HG02623 (cell line): ENCODE results near the gene ANO2.

Experiments
- ATAC-seq: cut with Tn5 transposase; IDR thresholded peaks from one replicate; pipeline ENCODE4 v1.9.1; 2021; ENCODE audit warnings: moderate library complexity; ENCODE audit not compliant: unreplicated experiment

Gene ANO2

DNA sequence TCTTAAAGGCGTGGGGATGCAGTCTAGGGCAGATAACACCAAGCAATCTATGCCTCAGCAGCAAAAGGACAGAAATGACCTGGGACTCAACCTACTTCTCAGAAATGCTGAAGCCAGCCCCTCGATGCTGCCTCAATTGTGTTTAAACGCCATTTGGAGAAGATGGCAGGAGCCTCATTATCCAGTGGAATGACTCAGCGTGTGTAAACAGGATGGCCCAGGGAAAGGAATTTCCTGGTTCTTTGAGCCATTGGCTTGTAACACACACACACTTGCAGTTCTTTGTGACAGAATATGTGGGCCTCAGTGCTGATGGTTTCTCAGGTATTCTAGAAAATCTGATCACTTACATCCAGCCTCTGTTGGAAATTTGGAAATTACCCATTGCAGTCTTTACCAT is 358.9 kb downstream of the ANO2 start:
- no peak for ATAC-seq

DNA sequence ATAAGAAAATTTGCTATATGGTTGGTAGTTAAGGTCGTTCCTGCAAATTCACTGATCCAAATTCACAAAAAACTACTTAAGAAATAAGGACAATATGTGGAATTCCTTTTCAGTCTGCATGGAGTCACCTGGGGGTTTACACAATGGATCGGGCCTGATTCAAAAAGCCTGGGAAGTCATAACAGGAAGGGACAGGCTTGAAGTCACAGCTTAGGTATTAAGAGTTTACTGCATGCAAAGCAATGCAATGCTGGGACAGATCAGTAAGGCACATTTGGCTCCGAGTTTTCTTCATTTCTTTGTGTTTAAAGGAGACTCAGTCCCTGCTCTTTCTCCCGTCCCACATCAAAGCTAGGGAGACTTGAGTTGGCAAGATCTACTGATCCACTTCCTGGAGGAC is 359.9 kb downstream of the ANO2 start:
- ATAC-seq = no peak

DNA sequence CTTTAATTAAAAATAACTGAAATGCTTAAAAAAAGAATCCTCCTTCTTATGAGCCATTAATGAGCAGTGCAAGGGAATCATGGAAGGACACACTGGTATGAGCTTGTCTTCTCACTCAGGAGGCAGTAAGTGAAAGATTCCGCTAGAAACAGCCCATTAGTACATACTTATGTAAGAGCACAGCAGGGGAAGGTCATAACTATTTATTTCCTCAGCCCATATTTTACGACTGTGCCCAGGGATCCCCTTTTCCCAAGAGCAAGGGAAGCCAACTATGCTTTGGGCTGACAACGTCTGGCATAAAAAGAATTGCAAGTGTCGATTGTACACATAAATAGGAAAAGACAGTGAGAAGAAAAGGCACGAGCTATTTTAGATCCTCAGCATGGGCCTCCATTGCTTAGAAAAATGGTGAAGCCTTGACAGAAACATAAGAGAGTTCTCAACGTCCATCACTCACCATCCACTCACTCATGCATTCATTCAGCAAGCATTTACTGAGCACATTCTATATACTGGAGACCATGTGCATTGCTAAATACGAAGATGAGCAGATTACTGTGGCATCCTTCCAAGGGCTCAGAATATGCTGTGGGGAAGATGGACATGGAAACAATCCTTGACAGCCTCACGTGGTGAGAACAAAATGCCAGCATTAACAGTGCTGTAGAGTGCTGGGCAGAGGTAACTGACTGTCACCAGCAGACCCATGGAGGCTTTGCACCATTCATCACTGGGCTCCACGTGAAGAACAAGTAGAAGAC is 360.5 kb downstream of the ANO2 start:
- ATAC-seq = no peak

DNA sequence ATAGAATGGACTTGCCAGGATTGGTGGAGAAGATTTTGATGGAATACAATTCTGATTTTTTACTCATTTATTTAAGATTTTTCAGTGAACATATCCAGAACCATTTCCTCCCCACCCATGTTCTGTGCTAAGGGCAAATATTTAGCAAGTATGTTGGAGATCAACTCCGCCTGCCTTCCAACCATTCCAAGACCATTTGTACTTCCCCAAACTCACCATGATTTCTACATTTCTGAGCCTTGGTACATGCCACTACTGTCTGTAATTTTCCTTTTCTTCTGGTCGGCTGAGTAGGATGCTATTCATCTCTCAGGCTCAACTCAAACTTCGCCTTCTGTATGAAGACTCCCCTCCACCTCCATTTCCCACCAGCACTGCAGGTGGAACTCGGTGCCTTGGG is 362.5 kb downstream of the ANO2 start:
- no peak for ATAC-seq

DNA sequence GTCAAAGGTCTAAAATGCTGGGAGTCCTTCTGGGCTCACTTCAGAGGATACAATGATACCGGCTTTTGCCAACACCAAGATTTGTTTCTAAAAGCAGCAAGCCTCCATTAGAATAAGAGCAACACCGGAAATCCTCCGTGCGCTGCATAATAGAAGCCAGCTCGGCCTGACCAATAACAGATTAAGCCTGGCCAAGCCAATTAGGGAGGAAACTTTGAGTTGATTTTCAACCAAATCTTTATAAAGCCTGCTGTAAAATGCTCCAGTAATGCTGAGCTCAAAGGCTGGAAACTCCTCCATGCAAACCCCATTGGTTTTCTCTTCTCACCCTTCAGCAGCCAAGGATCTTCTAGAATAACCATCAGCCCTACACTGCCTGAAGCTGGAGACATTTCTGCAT is 363.0 kb downstream of the ANO2 start:
- no peak for ATAC-seq

DNA sequence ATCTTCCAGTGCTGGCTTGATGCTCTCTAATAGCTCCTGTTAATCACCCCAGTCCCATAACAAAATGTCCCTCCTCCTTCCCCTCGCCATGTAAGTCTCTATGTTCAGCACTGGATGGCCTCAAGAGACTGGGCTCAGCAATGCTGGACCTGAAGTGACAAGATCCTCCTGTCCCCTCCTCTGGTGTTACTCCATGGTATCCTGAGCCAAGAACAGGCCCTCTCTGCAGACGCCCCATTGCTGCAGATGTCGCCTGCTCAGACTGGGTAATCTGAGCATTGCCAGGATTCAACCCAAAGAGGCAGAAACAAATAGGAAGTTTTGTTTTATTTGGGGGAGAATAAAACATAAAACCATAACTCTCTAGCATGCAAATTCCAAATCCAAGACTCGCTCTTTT is 363.4 kb downstream of the ANO2 start:
- ATAC-seq = no peak

DNA sequence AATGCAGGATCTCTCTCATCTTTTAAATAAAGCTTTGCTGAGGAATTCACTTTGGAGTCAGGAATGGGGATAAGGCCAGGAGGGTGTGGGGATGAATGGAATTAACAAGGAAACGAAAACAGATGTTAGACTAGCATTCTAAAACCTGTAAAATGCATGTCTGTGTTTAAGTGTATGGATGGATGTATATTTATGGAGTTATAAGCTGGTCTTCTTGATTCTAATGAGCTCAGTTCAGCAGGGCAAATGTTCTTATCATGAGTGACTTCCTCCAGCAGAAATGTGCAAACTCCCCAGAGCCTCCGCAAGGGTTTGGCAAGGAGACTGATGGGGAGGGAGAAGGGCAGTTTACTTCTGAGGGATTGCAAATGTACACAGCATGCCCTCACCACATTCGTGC is 364.0 kb downstream of the ANO2 start:
- ATAC-seq = no peak

DNA sequence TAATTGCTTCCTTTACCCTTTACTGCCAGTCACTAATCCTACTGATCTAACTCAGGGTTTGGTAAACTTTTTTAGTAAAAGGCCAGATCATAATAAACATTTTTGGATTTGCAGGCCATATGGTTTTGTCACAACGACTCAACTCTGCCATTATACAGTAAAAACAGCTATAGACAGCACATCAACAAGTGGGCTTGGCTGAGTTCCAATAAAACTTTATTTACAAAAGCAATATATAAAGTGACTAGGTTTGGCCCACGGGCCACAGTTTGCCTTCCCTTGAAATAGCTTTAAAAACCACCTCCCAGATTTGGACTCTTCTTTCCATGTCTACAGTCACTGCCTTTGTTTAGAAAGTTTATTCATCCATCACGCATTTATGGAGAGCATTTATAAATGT is 366.3 kb downstream of the ANO2 start:
- ATAC-seq = no peak

DNA sequence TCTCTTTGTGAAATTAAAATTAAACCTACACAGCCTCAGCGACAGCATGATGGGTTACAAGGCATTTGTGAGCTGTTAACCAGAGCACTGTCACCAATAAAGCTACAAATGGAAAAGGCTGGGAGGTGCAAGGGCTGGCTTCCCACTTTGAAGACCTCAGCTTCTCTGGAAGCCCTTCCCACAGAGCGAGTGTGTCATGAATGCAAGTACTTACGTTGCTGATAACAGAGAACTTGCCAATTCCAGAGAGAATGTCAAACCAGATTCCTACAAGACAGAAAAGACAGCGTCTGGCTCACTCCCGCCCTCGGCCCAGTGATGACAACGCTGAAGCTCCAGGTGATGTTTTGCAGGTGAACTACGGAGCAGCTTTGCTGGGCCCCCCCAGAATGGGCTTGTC is 367.3 kb downstream of the ANO2 start:
- ATAC-seq = no peak

DNA sequence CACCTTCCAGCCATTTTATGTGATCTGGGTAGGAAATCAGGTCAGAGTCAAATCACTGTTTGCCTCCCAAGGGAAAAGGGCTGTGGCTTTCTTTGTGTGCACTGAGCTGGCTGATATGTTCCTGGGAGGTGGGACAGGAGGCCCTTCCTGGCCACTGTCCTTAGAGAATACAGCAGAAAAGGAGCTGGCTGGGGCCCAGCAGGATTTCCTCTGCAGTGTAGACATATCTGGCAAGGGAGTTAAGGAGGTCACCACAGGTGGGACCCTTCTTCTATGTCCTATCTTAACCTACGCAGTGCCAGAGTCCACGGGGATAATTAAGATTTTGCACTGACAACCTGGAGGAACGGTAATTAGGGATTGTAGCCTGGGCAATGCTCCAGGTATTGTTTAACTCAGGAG is 367.8 kb downstream of the ANO2 start:
- ATAC-seq = no peak

DNA sequence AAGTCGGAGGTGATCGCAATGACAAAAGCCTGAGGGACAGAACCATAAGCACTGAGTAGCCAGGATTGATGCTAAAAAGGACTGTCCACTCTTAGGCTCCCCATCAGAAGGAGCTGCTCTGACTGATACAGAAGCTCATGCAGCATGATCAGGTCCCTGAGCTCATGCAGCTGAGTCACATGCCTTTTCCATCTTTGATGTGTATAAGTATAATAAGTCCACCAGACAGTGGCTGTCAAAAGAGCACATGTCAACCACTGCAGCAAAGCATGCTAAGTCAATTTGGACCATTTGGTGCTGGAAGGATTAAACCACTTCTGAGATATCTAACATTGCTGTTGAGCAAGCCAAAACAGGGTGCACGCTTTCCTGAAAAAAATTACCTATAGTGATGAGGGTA is 369.1 kb downstream of the ANO2 start:
- ATAC-seq = no peak

DNA sequence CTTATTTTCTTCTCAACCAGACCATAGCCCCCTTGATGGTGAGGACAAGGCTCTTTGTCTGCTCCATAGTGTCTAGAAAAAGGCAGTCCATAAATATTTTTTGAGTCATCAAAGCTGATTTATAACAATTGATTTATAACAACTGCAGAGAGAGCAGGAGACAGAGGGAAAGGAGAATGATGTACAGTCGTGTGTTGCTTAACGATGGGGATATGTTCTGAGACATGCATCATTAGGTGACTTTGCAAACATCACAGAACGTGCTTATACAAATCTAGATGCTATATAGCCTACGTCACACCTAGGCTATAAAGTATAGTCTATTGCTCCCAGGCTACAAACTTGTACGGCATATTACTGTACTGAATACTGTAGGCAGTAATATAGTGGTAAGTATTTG is 369.8 kb downstream of the ANO2 start:
- no peak for ATAC-seq

DNA sequence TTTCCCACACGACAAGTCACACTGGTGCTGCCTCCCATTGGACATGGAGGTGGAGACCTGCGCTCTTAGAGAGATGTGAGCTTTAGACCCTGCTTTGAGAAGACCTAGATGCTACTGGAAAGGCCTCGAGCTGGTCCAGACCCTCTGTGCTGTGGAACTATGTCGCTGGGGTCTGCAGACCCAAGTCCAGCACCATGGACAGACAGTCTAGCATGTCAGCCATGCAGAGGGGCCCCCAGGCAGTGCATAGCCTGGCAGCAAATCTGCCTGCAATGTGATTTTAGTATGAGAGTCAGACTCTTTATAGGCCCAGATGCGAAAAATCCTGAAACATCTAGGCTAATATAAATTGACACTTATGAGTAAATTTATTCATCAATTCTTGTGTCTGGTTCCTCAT is 371.7 kb downstream of the ANO2 start:
- no peak for ATAC-seq

DNA sequence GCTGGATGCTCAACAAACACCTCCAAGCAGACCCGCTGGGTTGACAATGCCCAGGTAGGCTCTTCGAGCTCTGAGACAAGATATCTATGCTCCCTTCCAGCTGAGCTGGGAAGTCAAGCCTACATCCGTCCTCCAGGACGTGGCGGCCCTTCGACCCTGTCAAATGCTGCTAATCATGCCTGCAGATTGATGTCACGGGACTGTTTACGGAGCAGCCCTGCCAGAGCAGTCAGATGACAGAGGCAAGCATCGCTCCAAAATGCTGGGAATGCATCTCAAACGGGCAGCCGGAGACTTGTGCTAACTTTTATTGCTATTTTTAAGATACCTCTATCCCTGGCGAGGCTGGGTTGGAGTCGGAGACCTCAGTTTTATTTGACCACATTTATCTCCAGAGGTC is 373.9 kb downstream of the ANO2 start:
- ATAC-seq = no peak

DNA sequence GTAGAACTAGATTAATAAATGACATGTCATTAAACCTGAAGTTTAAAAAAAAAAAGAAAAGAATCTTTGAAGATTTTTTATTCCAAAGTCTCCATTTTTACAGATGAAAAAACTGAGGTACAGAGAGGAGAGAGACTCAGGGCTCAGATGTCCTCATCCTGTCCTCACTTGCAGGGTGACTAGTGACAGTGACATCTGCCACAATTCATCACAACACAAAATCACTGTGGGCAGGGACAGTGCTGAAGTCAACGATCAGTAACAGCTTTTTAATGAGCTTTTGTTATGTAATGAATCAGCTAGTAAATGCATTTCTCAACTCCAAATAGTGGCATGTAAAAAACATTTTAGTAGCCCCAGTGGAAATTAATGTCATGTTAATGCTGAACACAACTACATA is 374.6 kb downstream of the ANO2 start:
- no peak for ATAC-seq

DNA sequence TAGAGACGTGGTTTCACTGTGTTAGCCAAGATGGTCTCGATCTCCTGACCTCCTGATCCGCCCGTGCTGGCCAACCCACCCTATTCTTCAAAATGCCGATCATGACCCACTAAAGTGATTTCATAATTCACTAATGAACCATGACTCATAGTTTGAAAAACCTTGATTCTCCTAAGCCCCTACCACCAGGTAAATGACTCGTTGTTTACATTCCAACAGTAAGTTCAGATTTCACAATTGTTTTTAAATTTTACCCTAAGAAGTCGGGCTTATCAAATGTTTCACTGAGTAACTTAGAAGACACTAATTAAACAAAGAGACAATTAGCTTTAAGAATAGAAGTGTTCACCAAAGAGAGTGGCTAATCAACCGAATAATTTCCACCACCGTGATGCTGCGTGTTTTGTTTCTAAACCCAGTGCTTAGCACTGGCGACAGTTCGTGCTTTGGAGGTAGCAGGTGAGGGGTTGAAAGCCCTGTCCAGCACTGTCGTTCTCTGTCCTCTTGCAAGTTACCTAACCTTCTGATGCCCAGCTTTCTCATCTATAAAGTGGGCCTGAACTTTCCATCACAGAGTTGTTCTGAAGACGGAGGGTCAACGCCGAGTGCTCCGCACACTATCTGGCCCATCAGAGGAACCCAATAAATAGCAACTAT is 376.6 kb downstream of the ANO2 start:
- no peak for ATAC-seq

DNA sequence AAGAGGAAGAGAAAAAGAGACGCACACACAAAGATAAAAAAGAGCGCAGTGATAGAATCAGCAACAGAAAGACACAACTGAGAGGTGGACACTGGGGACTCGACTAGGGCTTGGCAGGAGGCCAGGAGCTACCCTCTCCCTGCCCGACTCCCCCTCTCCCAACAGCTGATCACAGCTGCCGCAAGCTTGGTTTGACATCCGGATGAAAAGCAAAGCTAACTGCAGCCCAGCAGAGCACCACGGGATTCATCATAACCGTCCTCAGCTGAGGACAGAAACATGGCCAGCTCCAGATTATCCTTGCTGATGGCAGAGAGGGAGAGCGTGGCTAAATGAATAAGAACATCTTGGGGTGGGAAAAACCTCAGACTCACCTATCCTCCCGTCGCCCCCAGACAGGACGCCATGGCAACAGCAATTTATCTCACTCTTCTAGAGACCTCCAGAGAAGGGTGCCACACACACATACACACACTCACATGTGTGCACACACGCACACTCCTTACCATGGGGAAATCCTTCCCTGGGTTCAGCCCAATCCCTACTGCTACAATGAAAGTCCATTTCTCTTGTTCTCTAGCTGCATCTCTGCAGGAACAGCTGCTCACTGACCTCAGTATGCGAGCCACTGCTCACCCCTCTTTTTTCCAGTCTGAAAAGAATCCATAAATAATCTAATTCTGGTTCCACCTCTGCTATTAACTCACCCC is 377.9 kb downstream of the ANO2 start:
- ATAC-seq = no peak

DNA sequence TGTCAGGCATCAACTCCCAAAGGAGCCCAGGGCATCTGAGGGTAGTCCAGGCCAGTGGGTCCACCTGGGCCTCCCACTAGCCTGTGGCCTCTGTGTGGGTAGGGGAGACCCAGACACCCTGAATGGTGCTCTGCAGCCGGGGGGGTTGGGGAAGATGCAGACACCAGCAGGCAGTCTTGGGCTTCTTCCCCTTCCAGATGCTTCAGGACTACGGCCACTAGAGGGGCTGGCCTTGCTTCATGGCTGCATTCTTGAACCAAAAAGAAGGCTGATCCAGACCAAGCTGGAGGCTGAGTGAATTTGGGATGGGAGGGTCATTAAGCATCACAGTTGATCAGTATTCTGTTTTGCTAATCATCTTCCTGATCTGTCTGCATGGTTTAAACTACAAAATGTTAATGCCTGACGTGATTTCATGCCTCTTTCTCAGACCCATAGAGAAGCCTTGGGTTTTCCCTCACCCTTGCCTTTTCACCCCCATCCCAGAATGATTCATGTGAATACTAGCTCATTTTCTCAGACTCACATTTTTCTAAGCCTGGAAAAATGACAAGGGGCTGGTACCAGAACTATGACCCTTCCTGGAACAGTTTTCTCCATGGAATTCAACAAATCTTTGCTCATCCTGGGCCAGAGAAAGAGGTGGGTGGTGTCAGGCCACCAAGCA is 379.0 kb downstream of the ANO2 start:
- ATAC-seq = no peak

DNA sequence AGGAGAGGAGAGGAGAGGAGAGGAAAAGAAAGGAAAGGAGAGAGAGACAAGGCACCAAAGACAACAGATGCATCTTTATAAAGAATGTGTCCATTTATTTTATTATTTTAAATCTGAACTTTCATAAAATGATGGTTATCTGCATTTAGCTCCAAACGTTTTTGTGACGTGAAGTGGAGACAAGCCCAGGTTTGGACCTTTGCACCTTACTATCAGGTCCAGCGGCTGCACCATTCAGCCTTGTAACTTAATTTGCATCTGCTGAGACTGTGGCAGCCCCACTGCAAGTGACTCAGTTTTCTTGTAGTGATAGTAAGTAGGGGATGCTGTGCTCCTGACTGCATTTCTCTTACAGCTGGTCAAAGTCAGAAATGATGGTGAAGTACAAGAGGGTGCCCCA is 382.5 kb downstream of the ANO2 start:
- no peak for ATAC-seq

DNA sequence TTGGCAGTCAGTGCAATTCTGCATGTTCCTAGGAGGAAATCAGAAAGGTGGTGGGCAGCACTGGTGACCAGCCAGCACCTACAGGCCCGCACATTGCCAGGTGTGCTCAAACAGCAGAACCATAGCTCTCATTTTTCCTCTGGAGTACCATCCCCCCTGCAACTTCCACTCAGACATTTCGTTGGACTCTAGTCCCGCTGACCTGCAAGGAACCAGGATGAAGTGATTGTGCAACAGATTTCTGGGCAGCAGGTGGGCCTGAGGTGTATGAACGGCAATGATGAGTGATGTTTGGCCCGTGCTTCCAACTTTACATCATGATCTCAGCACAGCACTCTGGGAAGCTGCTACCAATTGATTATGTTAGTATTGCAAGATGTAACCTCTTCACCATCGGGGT is 383.2 kb downstream of the ANO2 start:
- no peak for ATAC-seq

DNA sequence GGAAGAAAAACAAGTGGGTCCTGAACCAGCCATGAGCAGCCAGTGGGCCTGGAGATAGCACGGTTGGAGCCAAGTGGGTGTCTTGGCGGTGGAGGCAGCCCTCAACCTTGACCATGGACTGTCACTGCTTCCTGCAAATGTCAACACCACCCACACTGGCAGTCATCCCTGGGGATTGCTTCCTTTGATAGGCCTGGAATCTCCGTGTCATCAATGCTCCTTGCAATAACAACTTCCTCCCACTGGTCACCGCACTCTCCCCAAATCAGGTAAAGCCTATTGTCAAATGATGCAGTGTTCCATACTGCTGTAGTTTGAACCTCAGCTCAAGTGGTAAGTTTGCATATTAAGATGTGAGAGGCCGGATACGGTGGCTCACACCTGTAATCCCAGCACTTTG is 384.0 kb downstream of the ANO2 start:
- ATAC-seq = no peak

DNA sequence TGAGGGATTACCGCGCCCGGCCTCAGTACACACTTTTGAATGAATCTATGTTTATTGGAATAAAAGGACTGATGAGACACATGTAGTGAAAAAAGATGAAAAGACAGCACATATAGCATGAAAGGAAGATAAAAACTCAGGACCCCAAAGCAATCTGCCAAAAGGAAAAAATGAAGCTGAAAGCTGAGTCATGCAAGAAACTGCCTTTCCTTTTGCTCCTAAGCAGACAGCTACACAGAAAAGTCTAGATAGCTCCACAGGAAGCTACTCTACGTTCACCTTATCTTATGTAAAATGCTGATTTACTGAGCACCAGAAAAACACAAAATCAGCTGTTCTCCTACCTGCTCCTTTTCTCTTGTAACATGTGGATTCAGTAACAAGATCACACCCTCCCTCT is 384.8 kb downstream of the ANO2 start:
- ATAC-seq = no peak
